ENCODE results near the gene CAMK2B. TPM values are rescaled to one million over a fixed set of nuclear protein-coding genes. Genes with fewer than 3 reads are reported as not detected.

Gene CAMK2B
- total RNA-seq, 1 donor from 2014 or later, result 3.2 TPM

GRCh38 chr7:44268671-44269070 lies 56.7 kb downstream of the CAMK2B start:
- Histone ChIP-seq H3K36me3 (no peaks in the 10 kb centered on the region), H3K4me1 (no peaks in the 10 kb centered on the region), H3K27ac (no peak overlapping the region), H3K4me3 (no peak overlapping the region), H3K27me3 (no peaks in the 10 kb centered on the region), H3K9me3 (no peaks in the 10 kb centered on the region)
- intact Hi-C loops (cut with DNase I), result no loop called here
- DNase-seq (ENCODE audit: low spot score in 2 of 2), result no peak
- no peak for TF ChIP-seq CTCF (IDR thresholded peaks at IDR 0.05)

GRCh38 chr7:44267719-44268421 lies 57.5 kb downstream of the CAMK2B start:
- H3K9me3 ChIP-seq, result no peaks in the 10 kb centered on the region
- no peaks in the 10 kb centered on the region for H3K27me3 ChIP-seq
- no peak for DNase-seq (ENCODE audit: low spot score in 2 of 2)
- no peak for TF ChIP-seq CTCF (IDR thresholded peaks at IDR 0.05)
- no peak overlapping the region for H3K4me3 ChIP-seq
- intact Hi-C loops (cut with DNase I), result no loop called here
- no peak overlapping the region for H3K27ac ChIP-seq
- H3K4me1 ChIP-seq, result no peaks in the 10 kb centered on the region
- no peaks in the 10 kb centered on the region for H3K36me3 ChIP-seq

GRCh38 chr7:44267178-44267577 lies 58.2 kb downstream of the CAMK2B start:
- no peaks in the 10 kb centered on the region for H3K9me3 ChIP-seq
- intact Hi-C loops (cut with DNase I), result no loop called here
- H3K27me3 ChIP-seq, result no peaks in the 10 kb centered on the region
- H3K27ac ChIP-seq, result no peak overlapping the region
- no peak for DNase-seq (ENCODE audit: low spot score in 2 of 2)
- no peaks in the 10 kb centered on the region for H3K36me3 ChIP-seq
- no peak for TF ChIP-seq CTCF (IDR thresholded peaks at IDR 0.05)
- H3K4me1 ChIP-seq, result no peaks in the 10 kb centered on the region
- no peak overlapping the region for H3K4me3 ChIP-seq

- TF ChIP-seq CTCF (IDR thresholded peaks at IDR 0.05), result no peak
- no peaks in the 10 kb centered on the region for H3K36me3 ChIP-seq
- H3K9me3 ChIP-seq, result no peaks in the 10 kb centered on the region
- H3K27ac ChIP-seq, result no peak overlapping the region
- DNase-seq (ENCODE audit: low spot score in 2 of 2), result no peak
- no peaks in the 10 kb centered on the region for H3K4me1 ChIP-seq
- no peak overlapping the region for H3K4me3 ChIP-seq
- intact Hi-C loops (cut with DNase I), result no loop called here
- H3K27me3 ChIP-seq, result no peaks in the 10 kb centered on the region
These were observed 58.9 kb downstream of the CAMK2B start for GRCh38 chr7:44266526-44266925.

- no peaks in the 10 kb centered on the region for H3K4me1 ChIP-seq
- no peak for DNase-seq (ENCODE audit: low spot score in 2 of 2)
- no peak overlapping the region for H3K4me3 ChIP-seq
- H3K27ac ChIP-seq, result no peak overlapping the region
- no peaks in the 10 kb centered on the region for H3K27me3 ChIP-seq
- H3K9me3 ChIP-seq, result no peaks in the 10 kb centered on the region
- TF ChIP-seq CTCF (IDR thresholded peaks at IDR 0.05), result no peak
- intact Hi-C loops (cut with DNase I), result no loop called here
- no peaks in the 10 kb centered on the region for H3K36me3 ChIP-seq
These were observed 59.7 kb downstream of the CAMK2B start for GRCh38 chr7:44265728-44266127.
